NCI-H1930 (cell line): ENCODE data around the gene RFPL4AL1.
"Not testable (repeated sequence)": the region's sequence is repeated elsewhere in the genome, so short reads cannot be mapped to it uniquely, and the experiment has no call there.

Source experiments
- DNase-seq, 2 experiments: peaks; one replicate each; lab custom pipeline; 2025; lab: John Stamatoyannopoulos, UW

RFPL4AL1 gene

GRCh38 chr19:55768818-55769217 is at the start of gene RFPL4AL1:
Gene RFPL4AL1, plus strand, starts transcription at chr19:55769118. Its CDS starts 2,687 bp downstream, at chr19:55771805.
- DNase-seq: not testable (repeated sequence)

GRCh38 chr19:55720214-55720746 is 48.6 kb upstream of the RFPL4AL1 start:
- no peak for DNase-seq

GRCh38 chr19:55720801-55721200 is 48.1 kb upstream of the RFPL4AL1 start:
- no peak for DNase-seq

GRCh38 chr19:55723491-55723890 is 45.4 kb upstream of the RFPL4AL1 start:
- DNase-seq: no peak

- not testable (repeated sequence) for DNase-seq
Measured at GRCh38 chr19:55730378-55730777, 38.5 kb upstream of the RFPL4AL1 start.

- DNase-seq: no peak
Measured at GRCh38 chr19:55738302-55738701, 30.6 kb upstream of the RFPL4AL1 start, which contains the start of gene NLRP9. Gene NLRP9, minus strand, starts transcription at chr19:55738402. Its CDS starts 28 bp downstream, at chr19:55738374.

GRCh38 chr19:55750715-55751114 is 18.2 kb upstream of the RFPL4AL1 start:
- no peak for DNase-seq

- DNase-seq: no peak
Measured at GRCh38 chr19:55753401-55753800, 15.5 kb upstream of the RFPL4AL1 start.

GRCh38 chr19:55756808-55757207 is 12.1 kb upstream of the RFPL4AL1 start:
- not testable (repeated sequence) for DNase-seq

GRCh38 chr19:55758797-55759196 is 10.1 kb upstream of the RFPL4AL1 start, which contains the start of gene RFPL4A:
Gene RFPL4A, plus strand, starts transcription at chr19:55759097. Its CDS starts 2,704 bp downstream, at chr19:55761801.
- not testable (repeated sequence) for DNase-seq

GRCh38 chr19:55766466-55766865 is 2.5 kb upstream of the RFPL4AL1 start:
- no peak for DNase-seq

- not testable (repeated sequence) for DNase-seq
Measured at GRCh38 chr19:55769632-55770031, 714 bp downstream of the RFPL4AL1 start.

GRCh38 chr19:55777528-55777927 is 8.6 kb downstream of the RFPL4AL1 start:
- DNase-seq: peak; percentile 14 to 63

GRCh38 chr19:55778331-55778730 is 9.4 kb downstream of the RFPL4AL1 start:
- DNase-seq: no peak

- no peak for DNase-seq
Measured at GRCh38 chr19:55781112-55781511, 12.2 kb downstream of the RFPL4AL1 start.

GRCh38 chr19:55795021-55795420 is 26.1 kb downstream of the RFPL4AL1 start:
- DNase-seq: no peak

- DNase-seq: no peak
Measured at GRCh38 chr19:55801416-55801815, 32.5 kb downstream of the RFPL4AL1 start.

GRCh38 chr19:55802281-55802680 is 33.4 kb downstream of the RFPL4AL1 start:
- DNase-seq: no peak

GRCh38 chr19:55809381-55810058 is 40.6 kb downstream of the RFPL4AL1 start:
- peak; percentile 72 to 83 for DNase-seq

GRCh38 chr19:55811340-55811739 is 42.4 kb downstream of the RFPL4AL1 start:
- no peak for DNase-seq

- no peak for DNase-seq
Measured at GRCh38 chr19:55812449-55812848, 43.5 kb downstream of the RFPL4AL1 start.

- DNase-seq: no peak
Measured at GRCh38 chr19:55813906-55814305, 45.0 kb downstream of the RFPL4AL1 start.

GRCh38 chr19:55820037-55820436 is 51.1 kb downstream of the RFPL4AL1 start:
- no peak for DNase-seq
